GM20000 (cell line): ENCODE results near the gene ALAD.

Experiments
- DNase-seq: peaks from one replicate; pipeline ENCODE4 v3.0.0; 2012; ENCODE audit warnings: low spot score
- TF ChIP-seq, protein P1 (sequence below): IDR thresholded peaks from 2 replicates; pipeline ENCODE4 v1.5.1; 2012; ENCODE audit warnings: mild to moderate bottlenecking, control low read depth; ENCODE audit errors: extremely low read depth, missing control alignments

Gene ALAD

GRCh38 chr9:113341712-113342410, 59.2 kb downstream of the ALAD start:
- TF ChIP-seq, protein P1, sequence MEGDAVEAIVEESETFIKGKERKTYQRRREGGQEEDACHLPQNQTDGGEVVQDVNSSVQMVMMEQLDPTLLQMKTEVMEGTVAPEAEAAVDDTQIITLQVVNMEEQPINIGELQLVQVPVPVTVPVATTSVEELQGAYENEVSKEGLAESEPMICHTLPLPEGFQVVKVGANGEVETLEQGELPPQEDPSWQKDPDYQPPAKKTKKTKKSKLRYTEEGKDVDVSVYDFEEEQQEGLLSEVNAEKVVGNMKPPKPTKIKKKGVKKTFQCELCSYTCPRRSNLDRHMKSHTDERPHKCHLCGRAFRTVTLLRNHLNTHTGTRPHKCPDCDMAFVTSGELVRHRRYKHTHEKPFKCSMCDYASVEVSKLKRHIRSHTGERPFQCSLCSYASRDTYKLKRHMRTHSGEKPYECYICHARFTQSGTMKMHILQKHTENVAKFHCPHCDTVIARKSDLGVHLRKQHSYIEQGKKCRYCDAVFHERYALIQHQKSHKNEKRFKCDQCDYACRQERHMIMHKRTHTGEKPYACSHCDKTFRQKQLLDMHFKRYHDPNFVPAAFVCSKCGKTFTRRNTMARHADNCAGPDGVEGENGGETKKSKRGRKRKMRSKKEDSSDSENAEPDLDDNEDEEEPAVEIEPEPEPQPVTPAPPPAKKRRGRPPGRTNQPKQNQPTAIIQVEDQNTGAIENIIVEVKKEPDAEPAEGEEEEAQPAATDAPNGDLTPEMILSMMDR, result no peak
- DNase-seq, result no peak

DNA sequence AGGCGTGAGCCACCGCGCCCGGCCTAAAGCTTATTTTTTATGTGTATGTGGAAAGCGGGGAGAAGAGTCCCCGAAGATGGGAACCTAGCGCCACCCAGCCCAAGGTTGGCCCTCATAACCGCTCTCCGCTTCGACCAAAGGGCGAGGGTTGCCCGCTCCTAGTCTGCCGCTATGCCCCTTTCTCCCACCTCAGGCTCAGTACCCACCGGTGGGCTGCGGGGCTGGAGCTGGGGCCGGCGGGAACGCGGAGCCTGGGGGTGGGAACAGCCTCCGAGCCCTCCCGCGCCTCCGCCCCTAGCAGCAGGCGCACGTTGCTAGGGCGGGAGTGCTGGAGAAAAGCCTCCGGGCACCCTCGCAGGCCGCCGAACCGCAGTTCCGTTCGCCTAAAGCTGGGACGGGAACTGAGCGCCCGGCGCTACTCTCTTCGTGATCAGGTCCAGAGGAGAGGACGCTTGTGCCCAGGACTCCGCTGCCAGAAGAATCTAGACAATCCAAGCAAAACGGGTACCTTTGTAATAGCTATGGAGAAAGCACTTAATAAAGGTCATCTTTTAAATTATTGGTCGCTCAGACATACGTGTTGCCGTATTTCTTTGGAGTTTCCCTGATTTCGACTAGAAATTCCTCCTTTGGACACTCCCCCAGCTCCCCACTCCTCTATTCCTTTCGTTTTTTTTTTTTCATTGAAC, 60.9 kb downstream of the ALAD start, which contains the start of gene WDR31:
Gene WDR31 (minus strand): TSS at position 265 of the 689 bp plus-strand sequence. CDS start 8,253 bp downstream, outside the sequence.
- DNase-seq, result peak; percentile 93
- TF ChIP-seq, protein P1, result no peak

- TF ChIP-seq, protein P1, result no peak
- DNase-seq, result no peak
Observed at GRCh38 chr9:113337714-113338113, 63.4 kb downstream of the ALAD start.
